ENCODE data around the gene CPT1A.

- TF ChIP-seq CTCF (conservative IDR thresholded peaks at IDR 0.05), result no peak
- TF ChIP-seq EZH2 (IDR thresholded peaks at IDR 0.05; ENCODE audit: low read depth), result no peak
These were observed 15.0 kb downstream of the CPT1A start for GRCh38 chr11:68826726-68827125.

Measured in PC-9 (cell line).